CD14-positive monocyte (primary cell): Measurements from ENCODE around the gene INPP5A. TPM values are rescaled to one million over a fixed set of nuclear protein-coding genes. Genes with fewer than 3 reads are reported as not detected.

Experiments
- DNase-seq, 3 donors: peaks; one replicate each; pipeline ENCODE4 v3.0.0-alpha.2; 2011 to 2022
- H2AFZ ChIP-seq: 2 replicates; pipeline ENCODE4 v1.6.0; 2012; ENCODE audit warnings: mild to moderate bottlenecking, low read depth, low read length, inconsistent platforms; ENCODE audit not compliant: insufficient read depth, poor library complexity, severe bottlenecking
- H3K27ac ChIP-seq, 2 donors: 1 replicate in 1 of 2; 2 replicates in 1 of 2; pipeline ENCODE4 v1.5.1; 2012 to 2013; ENCODE audit warnings: low read length in 2 of 2, control low read depth in 1 of 2, inconsistent platforms in 1 of 2, low read depth in 1 of 2, mild to moderate bottlenecking in 1 of 2
- H3K27me3 ChIP-seq, 2 donors: one replicate each; pipeline versions ENCODE4 v1.6.0 to v1.6.1; 2011 to 2013; ENCODE audit warnings: low read length in 2 of 2; ENCODE audit not compliant: control insufficient read depth in 2 of 2, insufficient read depth in 2 of 2
- H3K36me3 ChIP-seq, 2 donors: replicated peaks in 1 of 2; 1 replicate in 1 of 2; 2 replicates in 1 of 2; pipeline versions ENCODE4 v1.5.1 to v1.6.1; 2012 to 2013; ENCODE audit warnings: low read length in 2 of 2, control low read depth in 1 of 2, inconsistent platforms in 1 of 2, mild to moderate bottlenecking in 1 of 2; ENCODE audit not compliant: insufficient read depth in 2 of 2, control insufficient read depth in 1 of 2
- H3K4me1 ChIP-seq, 2 donors: 1 replicate in 1 of 2; 2 replicates in 1 of 2; pipeline versions ENCODE4 v1.5.1 to v1.6.1; 2012 to 2013; ENCODE audit warnings: low read length in 2 of 2, control low read depth in 1 of 2, inconsistent platforms in 1 of 2, mild to moderate bottlenecking in 1 of 2, moderate library complexity in 1 of 2; ENCODE audit not compliant: insufficient read depth in 2 of 2, control insufficient read depth in 1 of 2
- H3K4me2 ChIP-seq: replicated peaks from 2 replicates; pipeline ENCODE3; 2012; ENCODE audit warnings: low read length, moderate library complexity, mild to moderate bottlenecking; ENCODE audit not compliant: poor library complexity, severe bottlenecking; ENCODE audit errors: extremely low read depth
- H3K4me3 ChIP-seq, 3 experiments: fragments of 200-600 bp in 1 of 3; sonication (generic) in 1 of 3; replicated peaks in 1 of 3; 1 replicate in 2 of 3; 2 replicates in 1 of 3; pipeline ENCODE4 v1.5.1; 2011 to 2013; ENCODE audit warnings: low read length in 3 of 3, mild to moderate bottlenecking in 3 of 3, control low read depth in 2 of 3, low read depth in 2 of 3, inconsistent platforms in 1 of 3, moderate library complexity in 1 of 3
- H3K79me2 ChIP-seq: 2 replicates; pipeline ENCODE4 v1.6.0; 2012; ENCODE audit warnings: mild to moderate bottlenecking, control low read depth, inconsistent platforms, low read length, moderate library complexity; ENCODE audit not compliant: insufficient read depth
- H3K9ac ChIP-seq: 2 replicates; pipeline ENCODE4 v1.6.0; 2017; ENCODE audit warnings: low read length, mild to moderate bottlenecking; ENCODE audit not compliant: insufficient read depth, poor library complexity, severe bottlenecking
- H3K9me3 ChIP-seq, 2 donors: replicated peaks in 1 of 2; 1 replicate in 1 of 2; 2 replicates in 1 of 2; pipeline versions ENCODE4 v1.5.1 to v1.6.1; 2012 to 2013; ENCODE audit warnings: low read length in 2 of 2, control low read depth in 1 of 2; ENCODE audit not compliant: control insufficient read depth in 1 of 2, insufficient read depth in 1 of 2
- H4K20me1 ChIP-seq: 2 replicates; pipeline ENCODE4 v1.6.0; 2012; ENCODE audit warnings: mild to moderate bottlenecking, low read length, control low read depth, moderate library complexity; ENCODE audit not compliant: insufficient read depth
- H3K27ac Mint-ChIP-seq, 7 donors: one replicate each; pipeline ENCODE4 v1.8.0; 2020; ENCODE audit warnings: mild to moderate bottlenecking in 7 of 7, mixed read lengths in 7 of 7, moderate library complexity in 6 of 7, inconsistent platforms in 2 of 7
- H3K27me3 Mint-ChIP-seq, 3 donors: one replicate each; pipeline ENCODE4 v1.8.0; 2021 to 2022; ENCODE audit warnings: low read depth in 3 of 3, mild to moderate bottlenecking in 3 of 3, mixed read lengths in 3 of 3, moderate library complexity in 3 of 3, inconsistent platforms in 1 of 3
- H3K36me3 Mint-ChIP-seq, 2 donors: one replicate each; pipeline ENCODE4 v1.8.0; 2020; ENCODE audit warnings: mixed read lengths in 2 of 2, inconsistent platforms in 1 of 2, mild to moderate bottlenecking in 1 of 2
- H3K4me1 Mint-ChIP-seq: one replicate; pipeline ENCODE4 v1.8.0; 2020; ENCODE audit warnings: mild to moderate bottlenecking, mixed read lengths
- H3K4me3 Mint-ChIP-seq, 2 donors: one replicate each; pipeline ENCODE4 v1.8.0; 2020; ENCODE audit warnings: mild to moderate bottlenecking in 2 of 2, mixed read lengths in 2 of 2, moderate library complexity in 1 of 2
- H3K9me3 Mint-ChIP-seq, 7 donors: one replicate each; pipeline ENCODE4 v1.8.0; 2020 to 2022; ENCODE audit warnings: mixed read lengths in 7 of 7, mild to moderate bottlenecking in 6 of 7, moderate library complexity in 6 of 7, inconsistent platforms in 2 of 7
- CTCF ChIP-seq: fragments of 200-600 bp; IDR thresholded peaks from one replicate; pipeline ENCODE4 v1.8.0; 2022; ENCODE audit warnings: antibody characterized with exemption, mild to moderate bottlenecking
- WGBS: methylation state at CpG from one replicate; pipeline ENCODE4 v1.1.5; 2013; ENCODE audit warnings: missing lambda C conversion rate; ENCODE audit not compliant: insufficient coverage; 5-methylcytosine and 5-hydroxymethylcytosine counted together
- intact Hi-C, 2 donors: fragments of 100-400 bp; cut with micrococcal nuclease; formaldehyde crosslinking; loops; one replicate each; pipeline versions ENCODE4 v1.15.0 to v1.15.1; 2023
- polyA plus RNA-seq, 3 donors: library from polyadenylated mRNA; depleted of rRNA in 1 of 3; unstranded in 2 of 3; stranded (reverse) in 1 of 3; fragments of 300-500 nt in 2 of 3; fragments of >200 nt in 1 of 3; fragmentation: Illumina TruSeq in 2 of 3; gene quantifications; 1 replicate in 2 of 3; 2 replicates in 1 of 3; pipeline ENCODE4 v1.2.3, GENCODE V29; 2012 to 2021

The INPP5A gene
- polyA plus RNA-seq, 3 donors: 0.87 to 17.2 (median 2.9) TPM

DNA sequence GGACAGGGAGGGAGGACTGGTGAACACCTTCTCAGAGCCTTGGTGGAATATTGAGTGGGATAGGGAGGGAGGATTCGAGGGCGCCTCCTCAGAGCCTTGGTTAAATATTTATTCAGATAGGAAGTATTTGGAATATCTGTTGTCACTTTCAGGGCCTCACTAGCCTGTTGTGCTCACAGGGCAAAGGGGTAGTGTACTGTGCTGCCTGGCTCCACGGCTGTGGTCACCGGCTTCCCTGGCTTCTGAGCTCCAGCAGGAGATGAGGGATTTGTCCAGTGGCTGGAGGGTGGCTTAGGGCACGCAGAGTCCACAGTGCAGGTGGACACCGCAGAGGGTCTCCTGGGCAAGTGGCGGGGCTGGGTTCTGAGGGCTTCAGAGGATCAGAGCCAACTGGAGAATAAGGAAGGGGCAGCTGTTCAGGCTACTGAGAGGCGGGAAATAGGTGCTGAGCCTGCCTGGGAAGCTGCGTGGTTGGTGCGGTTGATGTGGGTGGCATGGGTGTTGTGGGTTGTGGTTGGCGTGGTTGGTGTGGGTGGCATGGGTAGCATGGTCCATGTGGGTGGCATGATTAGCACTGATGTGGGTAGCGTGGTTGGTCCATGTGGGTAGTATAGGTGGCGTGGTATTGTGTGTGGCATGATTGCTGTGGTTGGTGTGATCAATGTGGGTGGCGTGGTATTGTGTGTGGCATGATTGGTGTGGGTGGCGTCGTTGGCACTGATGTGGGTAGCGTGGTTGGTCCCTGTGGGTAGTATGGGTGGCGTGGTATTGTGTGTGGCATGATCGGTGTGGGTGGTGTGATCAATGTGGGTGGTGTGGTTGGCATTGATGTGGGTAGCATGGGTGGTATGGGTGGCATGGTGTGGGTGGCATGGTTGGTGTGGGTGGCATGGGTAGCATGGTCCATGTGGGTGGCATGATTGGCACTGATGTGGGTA is 16.7 kb downstream of the INPP5A start:
- Histone ChIP-seq H2AFZ (no peak overlapping the region), H3K36me3 (no peaks in the 10 kb centered on the region), H3K27ac (peak overlapping the region in 1 of 2 donors; percentile 56), H3K27me3 (no peaks in the 10 kb centered on the region), H3K9ac (peak overlapping the region; percentile 35), H4K20me1 (peaks cover 76% of the 10 kb centered on the region), H3K79me2 (peaks cover 98% of the 10 kb centered on the region), H3K4me1 (peaks cover 52 to 72% of the 10 kb centered on the region in 2 donors), H3K4me2 (peak overlapping the region; percentile 33), H3K9me3 (no peaks in the 10 kb centered on the region), H3K4me3 (peak overlapping the region in 1 of 3 experiments; percentile 22)
- WGBS: 84% methylated on average over 19 of the region's 19 CpGs
- peaks cover 0 to 2% (median 0%) of the 10 kb centered on the region in 3 donors for H3K27me3 Mint-ChIP-seq
- no peak for DNase-seq
- H3K4me1 Mint-ChIP-seq: peaks cover 38% of the 10 kb centered on the region
- no peak overlapping the region for H3K4me3 Mint-ChIP-seq
- H3K9me3 Mint-ChIP-seq: no peaks in the 10 kb centered on the region
- no peak overlapping the region for H3K27ac Mint-ChIP-seq
- intact Hi-C loops: no loop called here
- peaks cover 8 to 10% of the 10 kb centered on the region in 2 donors for H3K36me3 Mint-ChIP-seq
- no peak for TF ChIP-seq CTCF

GRCh38 chr10:132554991-132555647 is 17.5 kb downstream of the INPP5A start:
- Histone ChIP-seq H3K27ac (peak overlapping the region; percentile 37 to 56), H3K79me2 (peaks cover 96% of the 10 kb centered on the region), H2AFZ (no peak overlapping the region), H4K20me1 (peaks cover 77% of the 10 kb centered on the region), H3K27me3 (no peaks in the 10 kb centered on the region), H3K4me3 (peak overlapping the region in 2 of 3 experiments; percentile 2 to 22), H3K4me2 (peak overlapping the region; percentile 33), H3K4me1 (peaks cover 54 to 72% of the 10 kb centered on the region in 2 donors), H3K36me3 (no peaks in the 10 kb centered on the region), H3K9ac (peak overlapping the region; percentile 35), H3K9me3 (no peaks in the 10 kb centered on the region)
- H3K9me3 Mint-ChIP-seq: no peaks in the 10 kb centered on the region
- H3K27ac Mint-ChIP-seq: peak overlapping the region in 1 of 7 donors; percentile 42
- peaks cover 40% of the 10 kb centered on the region for H3K4me1 Mint-ChIP-seq
- peaks cover 8 to 10% of the 10 kb centered on the region in 2 donors for H3K36me3 Mint-ChIP-seq
- TF ChIP-seq CTCF: no peak
- peak overlapping the region in 1 of 2 donors; percentile 61 for H3K4me3 Mint-ChIP-seq
- WGBS: 31% methylated on average over 16 of the region's 18 CpGs
- peaks cover 0 to 2% (median 0%) of the 10 kb centered on the region in 3 donors for H3K27me3 Mint-ChIP-seq
- peak; percentile 82 to 90 (median 87) for DNase-seq
- intact Hi-C loops: no loop called here
